HG02981 (cell line): ENCODE results near the gene PF4V1.
"Not testable (repeated sequence)": the region's sequence is repeated elsewhere in the genome, so short reads cannot be mapped to it uniquely, and the experiment has no call there.

Source experiments
- ATAC-seq: cut with Tn5 transposase; IDR thresholded peaks from one replicate; pipeline ENCODE4 v1.9.1; 2021; ENCODE audit warnings: mild to moderate bottlenecking, moderate library complexity; ENCODE audit not compliant: unreplicated experiment

The PF4V1 gene

DNA sequence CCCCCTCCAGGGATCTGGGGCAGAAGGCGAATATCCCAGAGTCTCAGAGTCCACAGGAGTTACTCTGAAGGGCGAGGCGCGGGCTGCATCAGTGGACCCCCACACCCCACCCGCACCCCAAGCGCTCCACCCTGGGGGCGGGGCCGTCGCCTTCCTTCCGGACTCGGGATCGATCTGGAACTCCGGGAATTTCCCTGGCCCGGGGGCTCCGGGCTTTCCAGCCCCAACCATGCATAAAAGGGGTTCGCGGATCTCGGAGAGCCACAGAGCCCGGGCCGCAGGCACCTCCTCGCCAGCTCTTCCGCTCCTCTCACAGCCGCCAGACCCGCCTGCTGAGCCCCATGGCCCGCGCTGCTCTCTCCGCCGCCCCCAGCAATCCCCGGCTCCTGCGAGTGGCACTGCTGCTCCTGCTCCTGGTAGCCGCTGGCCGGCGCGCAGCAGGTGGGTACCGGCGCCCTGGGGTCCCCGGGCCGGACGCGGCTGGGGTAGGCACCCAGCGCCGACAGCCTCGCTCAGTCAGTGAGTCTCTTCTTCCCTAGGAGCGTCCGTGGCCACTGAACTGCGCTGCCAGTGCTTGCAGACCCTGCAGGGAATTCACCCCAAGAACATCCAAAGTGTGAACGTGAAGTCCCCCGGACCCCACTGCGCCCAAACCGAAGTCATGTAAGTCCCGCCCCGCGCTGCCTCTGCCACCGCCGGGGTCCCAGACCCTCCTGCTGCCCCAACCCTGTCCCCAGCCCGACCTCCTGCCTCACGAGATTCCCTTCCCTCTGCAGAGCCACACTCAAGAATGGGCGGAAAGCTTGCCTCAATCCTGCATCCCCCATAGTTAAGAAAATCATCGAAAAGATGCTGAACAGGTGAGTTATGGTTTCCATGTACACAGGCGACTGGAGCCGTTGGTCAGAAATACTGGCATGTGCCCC, 16.3 kb downstream of the PF4V1 start, which contains the start of gene CXCL1:
Gene CXCL1, plus strand, starts transcription at position 264 of the 926 bp plus-strand sequence. Its CDS starts 78 bp downstream, at position 342.
- no peak for ATAC-seq

DNA sequence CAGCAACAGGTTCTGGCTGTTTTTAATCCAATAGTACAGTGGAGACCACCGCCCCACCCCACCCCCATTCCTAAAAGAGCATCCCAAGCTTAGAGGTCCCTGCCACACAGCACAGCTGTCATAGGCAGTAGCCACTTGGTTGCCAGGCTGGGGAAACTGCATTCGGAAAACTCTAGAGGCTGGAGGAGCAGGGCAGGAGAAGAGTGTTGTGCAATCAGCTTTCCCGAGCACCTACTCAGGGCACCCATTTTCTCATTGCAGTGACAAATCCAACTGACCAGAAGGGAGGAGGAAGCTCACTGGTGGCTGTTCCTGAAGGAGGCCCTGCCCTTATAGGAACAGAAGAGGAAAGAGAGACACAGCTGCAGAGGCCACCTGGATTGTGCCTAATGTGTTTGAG, 17.2 kb downstream of the PF4V1 start:
- ATAC-seq, result no peak

DNA sequence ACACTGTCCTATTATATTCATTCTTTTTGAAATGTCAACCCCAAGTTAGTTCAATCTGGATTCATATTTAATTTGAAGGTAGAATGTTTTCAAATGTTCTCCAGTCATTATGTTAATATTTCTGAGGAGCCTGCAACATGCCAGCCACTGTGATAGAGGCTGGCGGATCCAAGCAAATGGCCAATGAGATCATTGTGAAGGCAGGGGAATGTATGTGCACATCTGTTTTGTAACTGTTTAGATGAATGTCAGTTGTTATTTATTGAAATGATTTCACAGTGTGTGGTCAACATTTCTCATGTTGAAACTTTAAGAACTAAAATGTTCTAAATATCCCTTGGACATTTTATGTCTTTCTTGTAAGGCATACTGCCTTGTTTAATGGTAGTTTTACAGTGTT, 17.7 kb downstream of the PF4V1 start:
- ATAC-seq, result no peak

DNA sequence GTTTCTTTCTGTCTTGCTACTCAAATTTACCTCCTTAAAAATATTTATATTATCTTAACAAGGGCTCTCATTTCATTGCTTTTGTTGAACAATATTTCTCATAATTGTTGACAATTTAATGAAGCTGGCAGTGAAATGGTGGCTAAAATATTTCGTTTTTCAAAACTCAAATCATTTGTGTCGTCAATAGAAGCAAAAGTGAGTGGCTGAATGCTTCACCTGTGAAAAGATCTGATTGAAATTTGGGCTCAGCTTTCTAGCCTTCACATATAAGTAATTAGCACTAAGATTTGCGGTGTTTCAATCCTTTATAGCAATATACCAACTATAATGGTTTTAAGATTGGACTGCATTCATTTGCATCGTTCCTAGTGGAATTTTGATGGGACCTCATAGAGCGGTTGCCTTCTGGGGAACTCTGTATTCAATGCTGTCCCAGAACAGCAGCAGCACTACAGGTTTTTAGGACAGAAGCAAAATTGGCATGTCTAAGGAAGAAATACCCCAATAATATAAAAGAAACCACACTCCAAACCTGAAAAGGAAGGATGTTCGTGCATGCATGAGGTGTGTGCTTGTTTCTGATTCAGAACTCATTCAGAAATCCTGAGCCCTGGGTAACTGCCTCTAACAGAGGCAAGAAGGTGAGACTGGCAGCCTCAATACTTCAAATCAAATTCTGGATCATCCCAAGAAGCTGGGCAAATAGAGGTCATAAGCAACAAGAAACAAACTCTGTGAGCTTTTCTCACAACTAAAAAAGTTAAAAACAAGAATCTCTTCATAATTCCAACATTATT, 18.6 kb downstream of the PF4V1 start:
- ATAC-seq, result no peak

DNA sequence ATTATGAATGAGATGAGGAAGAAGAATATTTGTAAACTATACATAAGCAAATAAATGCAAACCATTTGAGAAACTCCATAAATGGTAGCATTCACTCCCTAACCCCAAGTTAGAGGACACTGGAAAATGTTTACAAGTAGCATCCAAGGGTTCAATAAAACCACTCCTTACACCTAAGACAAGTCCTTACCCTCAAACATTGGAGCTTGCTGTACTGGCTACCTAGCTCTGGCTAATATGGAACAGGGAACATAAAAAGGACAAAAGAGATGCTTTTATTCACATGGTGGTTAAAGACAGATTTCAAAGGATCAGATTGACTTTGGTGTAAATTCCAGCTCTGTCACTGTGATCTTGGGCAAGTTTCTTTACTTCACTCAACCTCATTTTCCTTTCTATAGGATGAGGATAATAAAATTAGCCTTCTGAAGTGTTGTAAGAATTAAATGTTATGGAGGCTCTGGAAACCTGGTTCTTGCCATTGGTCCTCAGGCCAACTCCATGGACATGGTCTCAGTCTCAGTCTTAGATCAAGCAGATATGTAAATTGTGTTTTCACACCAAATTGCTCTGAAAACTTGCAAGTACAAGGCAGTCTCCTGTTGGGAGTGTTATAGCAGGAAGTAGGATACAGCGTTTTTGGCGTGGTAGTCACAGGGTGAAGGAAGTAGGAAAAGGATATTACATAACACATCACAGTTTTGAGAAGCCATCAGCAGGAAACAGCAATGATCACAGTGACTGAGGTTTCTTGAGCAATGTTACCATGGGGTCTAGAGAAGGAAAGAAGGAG, 19.4 kb downstream of the PF4V1 start:
- ATAC-seq, result no peak

DNA sequence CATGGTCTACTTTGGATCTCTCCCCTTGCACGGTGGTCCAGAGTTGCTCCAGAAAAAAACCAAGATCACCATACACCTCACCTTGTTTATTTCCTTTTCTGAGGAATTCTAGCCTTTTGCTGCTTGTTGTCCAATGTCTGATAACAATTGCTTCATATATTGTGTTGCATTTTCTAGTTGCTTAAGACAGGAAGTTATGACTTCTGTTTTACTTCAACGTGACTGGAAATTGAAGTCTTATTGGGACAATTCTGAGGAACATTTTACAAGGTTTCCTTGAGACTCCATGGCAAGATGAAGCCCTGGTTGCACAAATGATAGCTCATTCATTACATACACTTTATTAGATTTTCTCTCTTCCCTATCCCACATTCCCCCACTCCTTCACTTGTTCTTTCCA, 21.3 kb downstream of the PF4V1 start:
- ATAC-seq, result no peak

DNA sequence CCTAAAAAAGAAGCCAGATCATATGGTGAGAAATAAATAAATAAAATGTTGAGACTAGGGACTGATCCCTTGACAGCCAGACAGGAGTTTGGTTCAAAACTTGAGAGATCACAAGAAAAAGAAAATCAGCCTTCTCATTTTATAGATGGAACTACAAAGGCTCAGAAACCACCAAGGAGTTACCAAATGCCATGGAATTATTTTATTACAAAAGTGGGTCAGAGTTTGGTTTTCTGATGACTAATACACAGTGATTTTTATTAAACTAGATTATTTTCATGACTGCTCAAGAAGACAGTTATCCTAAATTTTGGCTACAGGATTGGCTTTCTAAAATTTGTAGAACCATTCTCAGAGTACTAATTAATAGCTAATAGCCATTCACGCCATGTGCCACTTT, 22.3 kb downstream of the PF4V1 start:
- no peak for ATAC-seq

DNA sequence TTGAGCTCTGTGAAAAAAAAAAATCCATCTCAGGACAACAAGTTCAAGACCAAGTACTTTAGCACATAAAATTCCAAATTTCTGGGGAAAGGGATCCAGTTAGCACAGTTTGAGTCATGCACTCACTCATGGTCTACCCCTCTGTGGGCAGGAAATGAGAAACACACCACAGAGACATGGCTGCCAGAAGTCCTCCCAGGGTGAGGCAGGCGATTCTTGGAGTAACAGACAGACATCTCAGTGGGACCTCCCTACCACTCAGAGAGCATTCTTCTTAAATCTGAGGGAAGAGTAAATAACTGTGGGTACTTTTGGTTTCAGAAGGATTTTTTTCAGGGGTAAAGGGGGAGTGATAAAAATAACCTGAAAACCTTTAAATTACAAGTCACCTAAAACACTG, 30.2 kb downstream of the PF4V1 start:
- ATAC-seq, result no peak

DNA sequence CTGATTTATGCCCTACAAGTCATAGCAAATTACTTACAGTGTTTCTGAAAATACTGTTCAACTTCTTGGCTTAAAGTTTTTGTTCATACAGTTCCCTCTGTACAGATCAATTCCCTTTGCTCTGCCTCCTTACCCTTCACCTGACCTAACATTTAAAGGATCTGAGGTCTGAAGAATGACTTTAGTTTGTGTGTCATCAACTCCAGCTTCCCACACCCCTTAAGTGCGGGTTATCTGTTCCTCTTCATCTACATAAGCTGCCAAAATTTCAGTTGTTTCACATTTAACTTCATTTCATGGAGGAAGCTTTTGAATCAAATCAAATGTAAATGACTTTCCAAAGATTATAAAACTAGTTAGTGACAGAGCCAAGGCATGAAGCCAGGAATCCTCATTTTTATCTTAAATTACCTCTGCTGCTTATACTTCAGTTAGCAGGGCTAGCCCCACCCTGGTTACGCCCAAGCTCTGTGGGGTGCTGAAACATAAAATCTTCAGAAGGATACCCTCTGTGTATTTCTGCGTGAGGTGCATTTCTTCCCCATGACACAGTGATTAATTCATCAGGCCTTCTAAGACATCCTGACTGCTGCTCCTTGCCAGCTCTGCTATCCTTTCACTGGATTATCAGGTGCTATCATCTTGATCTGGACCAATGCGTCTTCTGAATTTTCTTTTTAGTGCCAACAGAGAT, 32.6 kb downstream of the PF4V1 start:
- no peak for ATAC-seq

DNA sequence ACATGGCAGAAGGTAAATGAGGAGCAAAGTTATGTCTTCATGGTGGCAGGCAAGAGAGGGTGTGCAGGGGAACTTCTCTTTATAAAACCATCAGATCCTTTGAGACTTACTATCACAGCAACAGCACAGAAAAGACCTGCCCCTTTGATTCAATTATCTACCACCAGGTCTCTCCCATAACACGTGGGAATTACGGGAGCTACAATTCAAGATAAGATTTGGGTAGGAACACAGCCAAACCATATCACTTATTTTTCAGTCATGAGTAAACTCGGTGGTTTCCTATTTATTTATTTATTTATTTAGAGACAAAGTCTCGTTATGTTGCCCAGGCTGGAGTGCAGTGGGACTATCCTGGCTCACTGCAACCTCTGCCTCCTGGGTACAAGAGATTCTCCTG, 38.2 kb downstream of the PF4V1 start:
- ATAC-seq, result no peak

DNA sequence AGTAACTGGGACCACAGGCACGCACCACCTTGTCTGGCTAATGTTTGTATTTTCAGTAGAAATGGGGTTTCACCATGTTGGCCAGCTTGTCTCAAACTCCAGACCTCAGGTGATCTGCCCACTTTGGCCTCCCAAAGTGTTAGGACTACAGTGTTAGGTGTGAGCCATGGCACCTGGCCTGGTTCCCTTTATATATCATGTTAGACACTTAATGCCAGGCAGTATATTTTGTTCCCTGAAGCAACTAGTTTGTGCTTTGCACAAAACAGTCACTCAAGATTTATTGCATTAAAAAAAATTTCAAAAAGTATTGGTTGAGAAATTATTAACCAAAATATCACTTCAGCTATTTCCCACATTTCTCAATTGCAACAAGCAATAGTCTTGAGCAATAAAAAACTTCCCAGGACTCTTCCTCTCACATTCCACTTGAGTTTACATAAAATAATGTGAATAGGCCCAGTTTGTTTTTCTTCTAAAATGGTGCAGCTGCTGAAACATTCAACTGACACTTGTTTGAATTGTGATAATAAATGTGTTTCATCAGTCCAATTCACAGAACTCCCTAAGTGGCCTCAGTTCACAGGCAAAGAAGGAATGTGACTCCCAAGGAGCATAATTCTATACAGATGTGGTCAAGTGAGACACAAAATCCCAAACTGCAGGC, 38.8 kb downstream of the PF4V1 start:
- no peak for ATAC-seq

DNA sequence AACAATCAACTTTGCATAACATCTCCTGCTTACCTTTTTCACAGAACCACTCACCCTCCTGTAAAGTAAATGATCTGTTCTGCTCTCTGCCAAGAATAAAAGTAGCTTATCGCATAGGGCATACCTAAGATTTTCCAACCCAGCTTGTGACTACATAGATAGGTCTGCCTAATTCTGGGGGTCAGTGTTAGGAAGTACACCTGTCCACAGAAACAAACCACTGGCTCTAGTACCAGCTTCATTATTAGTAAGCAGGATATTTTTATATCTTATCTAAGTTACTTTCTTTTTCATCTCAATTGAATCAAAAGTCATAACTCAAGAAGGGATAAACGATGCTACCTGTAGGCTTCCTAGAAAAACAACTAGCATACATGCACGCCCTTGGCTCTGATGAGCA, 39.9 kb downstream of the PF4V1 start:
- no peak for ATAC-seq

DNA sequence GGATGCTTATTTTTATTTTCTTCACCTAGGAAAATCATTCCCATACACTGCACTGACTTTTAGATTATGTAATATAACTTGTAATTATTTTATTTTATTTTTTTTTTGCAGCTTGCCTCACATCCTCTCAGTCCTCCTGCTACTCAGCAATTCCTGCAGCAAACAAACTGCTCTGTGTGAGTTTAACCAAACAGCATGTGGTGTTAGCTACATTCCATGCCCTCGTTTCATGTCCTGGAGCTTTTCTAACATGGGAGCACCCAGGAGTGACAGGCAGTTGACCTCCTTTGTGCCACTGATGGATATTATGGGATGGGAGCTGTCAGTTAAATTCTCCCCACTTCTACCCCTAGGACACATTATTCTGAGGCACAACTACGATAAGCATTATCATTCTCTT, 40.9 kb downstream of the PF4V1 start:
- ATAC-seq, result no peak

DNA sequence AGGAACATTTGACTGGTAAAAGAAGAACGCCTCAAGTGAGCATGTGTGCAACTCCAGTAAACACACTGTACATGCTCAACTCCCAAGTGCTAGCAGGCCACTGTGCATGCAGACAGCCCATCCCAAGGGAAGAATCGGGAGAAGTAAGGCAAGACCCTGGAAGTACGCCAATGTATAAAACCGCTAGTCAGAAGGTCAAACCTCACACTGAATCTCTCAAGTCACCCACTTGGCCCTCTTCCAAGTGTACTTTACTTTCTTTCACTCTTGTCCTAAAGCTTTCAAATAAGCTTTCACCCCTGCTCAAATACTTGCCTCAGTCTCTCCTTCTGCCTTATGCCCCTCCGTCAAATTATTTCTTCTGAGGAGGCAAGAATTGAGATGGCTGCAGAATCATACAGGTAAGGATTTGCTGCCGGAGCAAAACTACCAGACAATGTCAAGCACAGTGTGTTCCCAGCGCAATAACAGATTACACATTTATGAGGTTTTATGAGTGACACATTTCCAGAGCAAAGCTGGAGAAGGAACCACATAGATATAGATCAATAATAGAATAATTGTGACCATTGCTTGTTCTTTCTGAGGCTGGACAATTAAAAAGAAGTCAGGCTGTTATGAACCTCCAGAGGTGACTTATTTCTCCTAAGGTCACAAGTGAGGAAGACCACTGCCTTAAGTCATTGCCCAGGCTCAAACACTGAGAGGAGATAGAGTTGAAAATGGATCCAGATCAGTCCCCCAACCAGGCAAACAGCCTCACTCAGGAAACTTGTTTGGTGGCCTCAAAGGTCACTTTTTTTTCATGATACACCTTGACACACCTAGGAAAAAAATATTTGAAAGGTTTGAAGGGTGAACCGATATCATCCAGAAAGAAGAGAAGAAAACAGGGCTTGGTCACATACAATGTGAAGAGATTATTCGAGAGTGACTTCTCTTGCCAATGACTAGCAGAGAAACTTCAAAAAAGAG, 42.4 kb downstream of the PF4V1 start:
- no peak for ATAC-seq

DNA sequence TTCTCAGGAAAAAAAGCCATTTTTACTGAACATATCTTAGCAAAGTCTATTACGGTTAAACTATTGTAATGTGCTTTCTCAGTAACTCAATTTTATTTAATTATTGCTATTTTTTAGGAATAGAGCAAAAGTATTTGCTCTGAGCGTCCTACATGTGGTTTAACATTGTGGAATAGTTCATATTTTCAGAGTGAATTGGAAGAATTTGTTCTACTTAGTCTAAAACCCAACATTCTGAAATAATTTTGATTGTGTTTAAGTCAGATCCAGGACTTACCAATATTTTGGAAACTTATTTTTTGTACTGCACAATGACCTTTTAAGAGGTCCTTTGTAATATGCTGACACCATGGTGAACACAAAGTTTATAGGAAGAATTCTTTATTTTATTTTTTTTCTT, 43.3 kb downstream of the PF4V1 start:
- ATAC-seq, result no peak

DNA sequence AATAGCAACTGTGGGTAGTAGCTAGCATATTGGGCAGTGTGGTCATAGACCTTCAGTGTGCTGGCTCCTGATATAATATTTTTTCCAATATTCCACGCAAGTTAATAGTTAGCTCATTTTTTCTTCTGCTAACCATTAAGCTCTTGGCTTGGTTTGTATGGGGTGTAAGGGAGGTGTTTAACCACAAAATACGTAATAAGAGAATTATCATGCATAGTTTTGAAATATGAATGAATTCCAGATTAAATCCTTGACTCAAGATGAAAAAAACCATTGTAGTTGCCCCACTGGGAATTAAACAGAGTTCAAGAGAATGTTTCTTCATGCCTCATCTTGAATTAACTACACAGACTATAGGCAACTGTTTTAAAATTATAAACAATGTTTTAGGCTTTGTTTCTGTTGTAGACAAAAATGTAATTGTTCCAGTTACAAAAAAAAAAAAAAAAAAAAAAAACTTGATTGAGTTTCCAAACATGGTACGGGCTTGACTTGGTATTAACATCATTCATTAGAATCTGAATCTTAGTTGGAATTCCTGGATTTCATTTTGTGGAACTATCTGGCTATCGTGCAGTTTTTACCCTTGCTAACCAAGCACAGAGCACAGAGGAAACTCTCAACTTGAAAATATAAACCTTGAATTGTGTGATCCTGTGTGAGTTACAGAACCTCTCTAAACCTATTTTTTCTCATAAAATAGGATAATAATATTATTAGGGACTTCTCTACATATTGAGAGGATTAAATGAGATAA, 44.5 kb downstream of the PF4V1 start:
- ATAC-seq, result no peak

DNA sequence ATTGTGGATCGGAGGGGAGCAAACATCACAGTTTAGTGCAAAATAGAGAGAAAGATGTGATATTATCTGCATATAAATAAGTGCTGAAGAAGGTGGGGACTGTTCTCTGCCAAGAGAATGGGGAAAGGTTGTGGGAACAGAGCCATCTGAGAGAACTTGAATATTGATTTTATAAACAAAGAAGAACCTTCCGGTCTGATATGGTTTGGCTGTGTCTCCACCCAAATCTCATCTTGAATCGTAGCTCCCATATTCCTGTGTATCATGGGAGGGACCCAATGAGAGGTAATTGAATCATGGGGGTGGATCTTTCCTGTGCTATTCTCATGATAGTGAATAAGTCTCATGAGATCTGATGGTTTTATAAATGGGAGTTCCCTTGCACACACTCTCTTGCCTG, 46.2 kb downstream of the PF4V1 start:
- ATAC-seq, result not testable (repeated sequence)

DNA sequence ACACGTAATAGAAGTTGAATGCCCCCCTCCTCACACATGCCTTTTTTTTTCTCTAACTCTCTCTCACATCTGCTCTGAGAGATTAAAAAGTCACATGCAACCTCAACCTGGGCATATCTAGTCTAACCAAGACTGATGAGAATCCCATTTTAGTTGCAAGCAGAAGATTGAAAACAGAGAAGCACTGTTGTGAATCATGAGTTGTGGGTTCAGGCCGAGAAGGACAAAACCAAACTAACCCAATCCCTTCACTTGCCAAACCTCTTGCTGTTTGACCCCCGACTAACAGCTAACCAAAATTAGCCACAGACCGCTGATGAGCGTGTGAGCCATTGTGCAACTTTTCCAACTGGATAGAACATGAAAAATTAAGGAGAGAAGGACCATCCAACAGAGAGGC, 47.9 kb downstream of the PF4V1 start:
- no peak for ATAC-seq
